Peyer's patch (tissue), 4 donors: ENCODE measurements around the gene DNAJC10.

Source experiments
- POLR2A ChIP-seq, 2 donors: fragments of 450-650 bp; IDR thresholded peaks; one replicate each; pipeline ENCODE4 v1.5.1; 2017; ENCODE audit warnings: antibody characterized with exemption in 2 of 2, mild to moderate bottlenecking in 2 of 2, moderate library complexity in 2 of 2
- TF ChIP-seq, protein P1 (sequence below), 6 experiments: fragments of 450-650 bp in 4 of 6; fragments of 200-600 bp in 2 of 6; sonication (generic) in 1 of 6; IDR thresholded peaks; one replicate each; pipeline ENCODE4 v1.5.1; 2017 to 2019; ENCODE audit warnings: antibody characterized with exemption in 6 of 6, mild to moderate bottlenecking in 3 of 6, moderate library complexity in 1 of 6

GRCh38 chr2:182729710-182730339 is 13.8 kb downstream of the DNAJC10 start:
- no peak for TF ChIP-seq POLR2A (IDR thresholded peaks at IDR 0.05)
- TF ChIP-seq, protein P1, sequence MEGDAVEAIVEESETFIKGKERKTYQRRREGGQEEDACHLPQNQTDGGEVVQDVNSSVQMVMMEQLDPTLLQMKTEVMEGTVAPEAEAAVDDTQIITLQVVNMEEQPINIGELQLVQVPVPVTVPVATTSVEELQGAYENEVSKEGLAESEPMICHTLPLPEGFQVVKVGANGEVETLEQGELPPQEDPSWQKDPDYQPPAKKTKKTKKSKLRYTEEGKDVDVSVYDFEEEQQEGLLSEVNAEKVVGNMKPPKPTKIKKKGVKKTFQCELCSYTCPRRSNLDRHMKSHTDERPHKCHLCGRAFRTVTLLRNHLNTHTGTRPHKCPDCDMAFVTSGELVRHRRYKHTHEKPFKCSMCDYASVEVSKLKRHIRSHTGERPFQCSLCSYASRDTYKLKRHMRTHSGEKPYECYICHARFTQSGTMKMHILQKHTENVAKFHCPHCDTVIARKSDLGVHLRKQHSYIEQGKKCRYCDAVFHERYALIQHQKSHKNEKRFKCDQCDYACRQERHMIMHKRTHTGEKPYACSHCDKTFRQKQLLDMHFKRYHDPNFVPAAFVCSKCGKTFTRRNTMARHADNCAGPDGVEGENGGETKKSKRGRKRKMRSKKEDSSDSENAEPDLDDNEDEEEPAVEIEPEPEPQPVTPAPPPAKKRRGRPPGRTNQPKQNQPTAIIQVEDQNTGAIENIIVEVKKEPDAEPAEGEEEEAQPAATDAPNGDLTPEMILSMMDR (IDR thresholded peaks at IDR 0.05) = no peak
